Measurements from ENCODE around the gene C10orf95.
A peak's percentile ranks its signal among the peaks of the same experiment; 100 is the strongest.
"Not testable (repeated sequence)": the region's sequence is repeated elsewhere in the genome, so short reads cannot be mapped to it uniquely, and the experiment has no call there.

C10orf95 gene

GRCh38 chr10:102451105-102451969, at the start of gene C10orf95:
C10orf95 (minus strand) TSS chr10:102451543; CDS start chr10:102451093, 450 bp downstream.
- DNase-seq, result peak; percentile 15

GRCh38 chr10:102500686-102501085, 49.3 kb upstream of the C10orf95 start:
- DNase-seq, result not testable (repeated sequence)

- no peak for DNase-seq
Measured at GRCh38 chr10:102499356-102499755, 48.0 kb upstream of the C10orf95 start.

GRCh38 chr10:102497545-102497944, 46.2 kb upstream of the C10orf95 start:
- no peak for DNase-seq

- DNase-seq, result no peak
Measured at GRCh38 chr10:102493771-102494170, 42.4 kb upstream of the C10orf95 start.

- DNase-seq, result peak; percentile 50
Measured at GRCh38 chr10:102492983-102493382, 41.6 kb upstream of the C10orf95 start.

GRCh38 chr10:102492344-102492939, 41.1 kb upstream of the C10orf95 start:
- peak; percentile 40 for DNase-seq

GRCh38 chr10:102491136-102491535, 39.8 kb upstream of the C10orf95 start:
- DNase-seq, result no peak

GRCh38 chr10:102485093-102485784, 33.9 kb upstream of the C10orf95 start:
- no peak for DNase-seq

GRCh38 chr10:102484021-102484420, 32.7 kb upstream of the C10orf95 start:
- no peak for DNase-seq

- DNase-seq, result no peak
Measured at GRCh38 chr10:102480396-102480795, 29.1 kb upstream of the C10orf95 start.

GRCh38 chr10:102479651-102480050, 28.3 kb upstream of the C10orf95 start:
- DNase-seq, result no peak

GRCh38 chr10:102476466-102477141, 25.3 kb upstream of the C10orf95 start:
- DNase-seq, result peak; percentile 30

GRCh38 chr10:102475451-102476040, 24.2 kb upstream of the C10orf95 start:
- DNase-seq, result no peak

- no peak for DNase-seq
Measured at GRCh38 chr10:102473445-102474331, 22.3 kb upstream of the C10orf95 start.

GRCh38 chr10:102470579-102471546, 19.5 kb upstream of the C10orf95 start:
- no peak for DNase-seq

GRCh38 chr10:102468683-102469082, 17.3 kb upstream of the C10orf95 start:
- DNase-seq, result no peak

- DNase-seq, result no peak
Measured at GRCh38 chr10:102467971-102468438, 16.7 kb upstream of the C10orf95 start.

- no peak for DNase-seq
Measured at GRCh38 chr10:102467318-102467717, 16.0 kb upstream of the C10orf95 start.

- DNase-seq, result no peak
Measured at GRCh38 chr10:102465466-102465865, 14.1 kb upstream of the C10orf95 start.
